Heart left ventricle (tissue), 16 donors: ENCODE measurements around the gene BRD9. TPM values are rescaled to one million over a fixed set of nuclear protein-coding genes. Genes with fewer than 3 reads are reported as not detected.

ENCODE experiments used
- ATAC-seq, 4 donors: fragments of 200-7000 bp; cut with Tn5 transposase; one replicate each; pipeline ENCODE4 v1.9.1; 2020 to 2022; ENCODE audit warnings: moderate library complexity in 4 of 4, mild to moderate bottlenecking in 3 of 4, moderate number of reproducible peaks in 1 of 4
- DNase-seq, 5 donors: peaks; one replicate each; pipeline ENCODE4 v3.0.0-alpha.2; 2020
- H3K27ac ChIP-seq, 12 donors: fragments of 200-600 bp; sonication (generic) in 4 of 12; one replicate each; pipeline versions ENCODE4 v1.5.0 to v1.8.0; 2016 to 2022; ENCODE audit warnings: mild to moderate bottlenecking in 2 of 12
- H3K27me3 ChIP-seq, 9 donors: fragments of 200-600 bp; sonication (generic) in 2 of 9; one replicate each; pipeline versions ENCODE4 v1.5.1 to v1.8.0; 2016 to 2022; ENCODE audit warnings: mild to moderate bottlenecking in 3 of 9
- H3K36me3 ChIP-seq, 9 donors: fragments of 200-600 bp; sonication (generic) in 2 of 9; one replicate each; pipeline versions ENCODE4 v1.5.0 to v1.8.0; 2018 to 2022; ENCODE audit warnings: mild to moderate bottlenecking in 2 of 9
- H3K4me1 ChIP-seq, 12 donors: fragments of 200-600 bp; sonication (generic) in 4 of 12; one replicate each; pipeline versions ENCODE4 v1.5.0 to v1.8.0; 2016 to 2022; ENCODE audit warnings: mild to moderate bottlenecking in 3 of 12
- H3K4me3 ChIP-seq, 12 donors: fragments of 200-600 bp; sonication (generic) in 4 of 12; one replicate each; pipeline versions ENCODE4 v1.5.0 to v1.8.0; 2017 to 2022; ENCODE audit warnings: mild to moderate bottlenecking in 9 of 12, moderate library complexity in 4 of 12
- H3K9me3 ChIP-seq, 12 donors: fragments of 200-600 bp; sonication (generic) in 4 of 12; one replicate each; pipeline versions ENCODE4 v1.5.0 to v1.8.0; 2016 to 2022; ENCODE audit warnings: mild to moderate bottlenecking in 1 of 12
- POLR2A ChIP-seq, 2 donors: fragments of 450-650 bp; IDR thresholded peaks; one replicate each; pipeline ENCODE4 v1.6.1; 2017; ENCODE audit warnings: antibody characterized with exemption in 2 of 2, mild to moderate bottlenecking in 2 of 2, moderate library complexity in 2 of 2
- WGBS, 4 donors: extraction: QIAGEN DNeasy Blood & Tissue Kit in 2 of 4; methylation state at CpG; one replicate each; pipeline versions ENCODE4 v1.1.5 to v1.1.7; 2013 to 2018; 5-methylcytosine and 5-hydroxymethylcytosine counted together
- intact Hi-C, 10 donors: fragments of 100-400 bp; cut with DNase I; formaldehyde crosslinking; loops; one replicate each; pipeline versions ENCODE4 v1.11.1 to v1.14.2; 2022
- polyA plus RNA-seq, 2 donors: library from polyadenylated mRNA; stranded (reverse); fragments of 200-250 nt; gene quantifications; one replicate each; pipeline ENCODE4 v1.2.3, GENCODE V29; 2013
- total RNA-seq, 9 donors: library from RNA; depleted of rRNA in 2 of 9; stranded (reverse); fragments of >200 nt in 2 of 9; fragmentation: NEBNext Ultra II Directional in 3 of 9; extraction: Animal tissue kit (Norgen Biotek cat#: 25700) in 3 of 9; gene quantifications; one replicate each; pipeline versions ENCODE4 v1.1.0 to v1.2.4, GENCODE V29; 2016 to 2023
- TF ChIP-seq, protein P1 (sequence below), 12 donors: fragments of 200-600 bp; sonication (generic) in 4 of 12; IDR thresholded peaks; one replicate each; pipeline versions ENCODE4 v1.5.0 to v1.8.0; 2018 to 2022; ENCODE audit warnings: antibody characterized with exemption in 12 of 12, mild to moderate bottlenecking in 5 of 12
- donor health status: ischemic (EF 13 %, LVEDD 7.1; RV severe dilation, severe dysfunction).
- donor health status: healthy with polysubstance abuse.
- donor health status: DM: no; HTN: yes; CAD: no.
- donor health status: DM: no; HTN: no; CAD: no.
- donor health status: ischemic (EF 25% LVEDD 6.9; RV normal size, moderate dysfunction).
- donor health status: ischemic (EF 25% LVEDD 5.7; RV mildly dilated, moderate dysfunction).
- donor health status: healthy.
- donor health status: DM: yes; HTN: yes; CAD: no.
- donor health status: ischemic (EF 35%, LVEDD 5.7; RV mildly dilated, moderate dysfunction).
- donor health status: nonischemic (EF 11% LVEDD 7.7; RV severe dilation, severe dysfunction).
- donor health status: DM: yes; HTN: yes; CAD: no.
- donor health status: PGD.
- donor health status: ischemic (EF 29% LVEDD 5.4; RV normal size, mild dysfunction).
- donor health status: nonischemic (EF 23%, LVEDD 6.1; RV moderate dilation, normal function).

BRD9 gene
- total and polyA plus RNA-seq, 11 donors, result 17.5 to 32.1 (median 22.5) TPM

DNA sequence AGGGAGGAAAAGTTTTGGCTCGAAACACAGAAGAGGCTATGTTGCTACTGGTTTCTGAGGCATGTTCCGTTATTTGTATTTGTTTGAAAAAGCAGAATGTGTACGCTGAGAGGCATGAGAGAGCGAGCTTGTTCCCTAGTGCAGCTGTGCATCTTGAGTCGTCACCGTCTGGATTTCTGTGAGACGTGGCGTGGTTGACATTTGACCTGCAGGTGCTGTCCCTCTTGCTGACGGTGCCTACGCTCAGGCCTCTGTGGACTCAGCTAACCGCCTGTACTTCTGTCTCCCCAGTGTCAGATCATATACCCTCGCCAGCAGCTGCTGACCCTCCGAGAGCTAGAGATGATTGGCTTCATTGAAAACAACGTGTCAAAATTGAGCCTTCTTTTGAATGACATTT, 21.6 kb upstream of the BRD9 start:
- WGBS, 4 donors, result 94 to 95% (median 94%) methylated on average over 14 of the region's 14 CpGs
- no peak overlapping the region for H3K27ac ChIP-seq
- no peak for DNase-seq

DNA sequence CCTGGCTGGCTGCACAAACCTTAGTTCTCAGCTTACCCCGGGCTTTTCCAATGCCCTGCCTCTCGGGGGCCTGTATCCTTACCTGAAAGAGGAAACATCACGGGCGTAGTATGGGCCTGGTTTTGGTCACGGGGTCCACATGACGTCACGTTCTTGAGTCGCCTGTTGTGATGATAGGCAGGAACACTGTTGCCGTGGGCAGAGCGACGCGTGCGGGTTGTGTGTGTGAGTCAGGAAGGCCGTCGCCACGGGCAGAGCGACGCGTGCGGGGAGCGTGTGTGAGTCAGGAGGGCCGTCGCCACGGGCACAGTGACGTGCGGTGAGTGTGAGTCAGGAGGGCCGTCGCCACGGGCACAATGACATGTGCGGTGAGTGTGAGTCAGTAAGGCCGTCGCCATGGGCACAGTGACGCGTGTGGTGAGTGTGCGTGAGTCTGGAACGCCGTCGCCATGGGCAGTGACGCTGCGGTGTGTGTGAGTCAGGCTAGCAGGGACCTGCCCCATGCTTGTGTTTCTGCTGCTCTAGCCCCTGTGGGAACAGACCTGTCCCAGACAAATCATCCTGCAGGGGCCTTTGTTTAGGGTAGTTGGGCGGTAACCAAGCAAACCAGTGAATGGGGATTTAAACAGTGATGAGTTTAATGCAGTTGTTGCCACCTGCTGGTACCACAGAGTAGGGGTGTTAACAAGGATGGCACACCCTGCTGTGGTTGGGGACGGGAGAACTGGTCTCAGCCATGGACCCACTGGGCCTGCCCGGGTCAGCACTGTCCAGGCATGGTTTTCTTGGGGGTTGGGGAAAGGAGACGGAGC, 19.9 kb upstream of the BRD9 start:
- WGBS, 4 donors, result 95 to 97% (median 97%) methylated on average over 44 of the region's 44 CpGs
- Histone ChIP-seq H3K4me1 (no peaks in the 10 kb centered on the region), H3K9me3 (no peaks in the 10 kb centered on the region), H3K36me3 (peaks cover 0 to 8% (median 0%) of the 10 kb centered on the region in 9 donors), H3K27me3 (no peaks in the 10 kb centered on the region), H3K4me3 (no peak overlapping the region), H3K27ac (no peak overlapping the region)
- ATAC-seq, result no peak
- DNase-seq, result no peak
- intact Hi-C loops, result no loop called here
- TF ChIP-seq, protein P1, sequence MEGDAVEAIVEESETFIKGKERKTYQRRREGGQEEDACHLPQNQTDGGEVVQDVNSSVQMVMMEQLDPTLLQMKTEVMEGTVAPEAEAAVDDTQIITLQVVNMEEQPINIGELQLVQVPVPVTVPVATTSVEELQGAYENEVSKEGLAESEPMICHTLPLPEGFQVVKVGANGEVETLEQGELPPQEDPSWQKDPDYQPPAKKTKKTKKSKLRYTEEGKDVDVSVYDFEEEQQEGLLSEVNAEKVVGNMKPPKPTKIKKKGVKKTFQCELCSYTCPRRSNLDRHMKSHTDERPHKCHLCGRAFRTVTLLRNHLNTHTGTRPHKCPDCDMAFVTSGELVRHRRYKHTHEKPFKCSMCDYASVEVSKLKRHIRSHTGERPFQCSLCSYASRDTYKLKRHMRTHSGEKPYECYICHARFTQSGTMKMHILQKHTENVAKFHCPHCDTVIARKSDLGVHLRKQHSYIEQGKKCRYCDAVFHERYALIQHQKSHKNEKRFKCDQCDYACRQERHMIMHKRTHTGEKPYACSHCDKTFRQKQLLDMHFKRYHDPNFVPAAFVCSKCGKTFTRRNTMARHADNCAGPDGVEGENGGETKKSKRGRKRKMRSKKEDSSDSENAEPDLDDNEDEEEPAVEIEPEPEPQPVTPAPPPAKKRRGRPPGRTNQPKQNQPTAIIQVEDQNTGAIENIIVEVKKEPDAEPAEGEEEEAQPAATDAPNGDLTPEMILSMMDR (IDR thresholded peaks at IDR 0.05), result peak in 1 of 12 donors; percentile 3
- no peak for TF ChIP-seq POLR2A (IDR thresholded peaks at IDR 0.05)

More for the DNA sequence above, 21.6 kb upstream of the BRD9 start:
- Histone ChIP-seq H3K9me3 (peaks cover 0 to 5% (median 0%) of the 10 kb centered on the region in 12 donors), H3K36me3 (no peaks in the 10 kb centered on the region), H3K4me3 (no peak overlapping the region), H3K27me3 (no peaks in the 10 kb centered on the region), H3K4me1 (no peaks in the 10 kb centered on the region)
- no peak for ATAC-seq
- no peak for TF ChIP-seq POLR2A (IDR thresholded peaks at IDR 0.05)
- TF ChIP-seq, protein P1 (IDR thresholded peaks at IDR 0.05), result no peak
- intact Hi-C loops, result no loop called here

DNA sequence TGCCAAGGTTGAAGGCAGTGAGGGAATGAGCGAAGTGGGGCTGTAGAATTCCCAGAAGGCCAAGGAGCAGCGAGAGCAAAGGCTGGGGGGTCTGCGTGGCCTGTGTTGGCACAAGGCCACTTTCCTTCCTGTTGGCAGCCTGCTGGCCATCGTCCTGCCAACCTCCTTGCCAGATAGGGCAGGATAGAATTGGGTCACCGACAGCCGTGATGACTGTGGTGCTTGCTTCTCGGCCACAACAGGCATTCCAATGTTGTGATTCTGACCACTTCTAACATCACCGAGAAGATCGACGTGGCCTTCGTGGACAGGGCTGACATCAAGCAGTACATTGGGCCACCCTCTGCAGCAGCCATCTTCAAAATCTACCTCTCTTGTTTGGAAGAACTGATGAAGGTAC, 19.0 kb upstream of the BRD9 start:
- Histone ChIP-seq H3K9me3 (no peaks in the 10 kb centered on the region), H3K4me1 (no peaks in the 10 kb centered on the region), H3K4me3 (no peak overlapping the region), H3K36me3 (peaks cover 0 to 8% (median 0%) of the 10 kb centered on the region in 9 donors), H3K27ac (no peak overlapping the region), H3K27me3 (no peaks in the 10 kb centered on the region)
- 76 to 84% (median 78%) methylated on average over 11 of the region's 11 CpGs for WGBS, 4 donors
- TF ChIP-seq, protein P1 (IDR thresholded peaks at IDR 0.05), result no peak
- TF ChIP-seq POLR2A (IDR thresholded peaks at IDR 0.05), result no peak
- intact Hi-C loops, result no loop called here
- ATAC-seq (no peak), DNase-seq (no peak)

DNA sequence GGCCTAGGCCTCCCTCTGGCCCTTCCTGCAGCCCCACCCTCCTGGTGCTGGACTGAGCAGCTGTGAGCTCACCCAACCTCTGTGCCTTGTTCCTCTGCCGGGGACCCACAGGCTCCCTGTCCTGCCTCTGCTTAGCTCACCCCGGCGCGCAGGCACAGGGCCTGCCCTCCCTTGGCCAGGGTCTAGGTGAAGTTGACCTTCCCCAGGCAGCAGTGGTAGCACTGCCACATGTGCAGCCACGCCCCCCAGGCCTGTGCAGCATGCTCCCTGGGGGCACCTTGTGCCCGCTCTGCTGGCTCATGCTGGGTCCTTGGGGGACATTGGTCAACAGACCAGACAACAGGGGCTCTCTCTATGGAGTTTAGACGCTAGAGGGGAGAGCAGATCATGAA, 18.2 kb upstream of the BRD9 start:
- ATAC-seq, result peak in 1 of 4 donors; percentile 19
- intact Hi-C loops, result no loop called here

More for the DNA sequence above, 18.2 kb upstream of the BRD9 start:
- no peaks in the 10 kb centered on the region for H3K27me3 ChIP-seq
- TF ChIP-seq, protein P1 (IDR thresholded peaks at IDR 0.05), result no peak
- TF ChIP-seq POLR2A (IDR thresholded peaks at IDR 0.05), result no peak
- DNase-seq, result no peak
- H3K4me1 ChIP-seq, result no peaks in the 10 kb centered on the region
- no peak overlapping the region for H3K27ac ChIP-seq
- no peak overlapping the region for H3K4me3 ChIP-seq
- H3K9me3 ChIP-seq, result no peaks in the 10 kb centered on the region
- WGBS, 4 donors, result 97 to 100% (median 99%) methylated on average over 6 to 7 of the region's 7 CpGs
- peaks cover 0 to 13% (median 0%) of the 10 kb centered on the region in 9 donors for H3K36me3 ChIP-seq
